Stimulated activated CD4-positive, alpha-beta T cell treated with anti-CD3 and anti-CD28 coated beads, TNF-alpha, amount 100 ng/mL, for 4 hours (primary cell): ENCODE results near the gene PADI3.
"Not testable (repeated sequence)": the region's sequence is repeated elsewhere in the genome, so short reads cannot be mapped to it uniquely, and the experiment has no call there.

Experiments
- DNase-seq, 3 experiments: peaks; one replicate each; pipeline ENCODE4 v3.0.0-alpha.2; 2020; ENCODE audit warnings: low read depth in 3 of 3

Gene PADI3

DNA sequence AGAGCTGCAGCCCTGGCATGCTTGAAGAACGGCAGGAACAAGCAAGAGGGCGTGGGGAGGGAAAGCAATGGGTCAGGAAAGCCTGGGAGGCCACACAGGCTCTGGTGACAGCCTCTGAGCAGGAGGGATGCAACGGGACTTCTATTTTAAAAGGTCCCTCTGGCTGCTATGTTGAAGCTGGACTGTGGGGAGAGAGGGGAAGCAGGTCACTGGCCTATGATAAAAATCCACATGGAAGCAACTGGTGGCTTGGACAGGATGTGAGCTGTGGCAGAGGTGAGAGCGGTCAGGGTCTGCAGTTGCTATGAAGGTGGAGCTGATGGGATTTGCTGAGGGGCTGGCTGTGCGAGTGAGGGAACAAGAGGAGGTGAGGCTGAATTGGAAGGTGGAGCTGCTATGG lies 32.8 kb upstream of the PADI3 start:
- DNase-seq = no peak

DNA sequence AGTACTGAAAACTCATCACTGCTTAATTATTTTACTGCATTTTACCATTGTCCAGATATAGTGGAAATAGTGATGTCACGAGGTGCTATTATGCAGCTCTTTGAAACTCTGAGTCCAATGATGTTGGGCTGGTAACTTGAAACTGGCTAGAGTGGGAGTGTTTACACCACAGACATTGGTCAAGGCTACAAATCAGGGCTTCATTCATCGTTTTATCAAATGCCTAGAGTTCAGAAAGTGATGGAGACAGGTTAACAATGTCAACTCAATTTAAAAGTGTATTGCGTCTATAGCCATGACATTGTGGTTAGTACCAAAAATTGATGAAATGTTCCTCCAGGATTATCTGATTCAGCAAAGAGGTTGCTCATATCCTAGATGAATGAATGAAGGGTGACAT lies 31.3 kb upstream of the PADI3 start:
- no peak for DNase-seq

DNA sequence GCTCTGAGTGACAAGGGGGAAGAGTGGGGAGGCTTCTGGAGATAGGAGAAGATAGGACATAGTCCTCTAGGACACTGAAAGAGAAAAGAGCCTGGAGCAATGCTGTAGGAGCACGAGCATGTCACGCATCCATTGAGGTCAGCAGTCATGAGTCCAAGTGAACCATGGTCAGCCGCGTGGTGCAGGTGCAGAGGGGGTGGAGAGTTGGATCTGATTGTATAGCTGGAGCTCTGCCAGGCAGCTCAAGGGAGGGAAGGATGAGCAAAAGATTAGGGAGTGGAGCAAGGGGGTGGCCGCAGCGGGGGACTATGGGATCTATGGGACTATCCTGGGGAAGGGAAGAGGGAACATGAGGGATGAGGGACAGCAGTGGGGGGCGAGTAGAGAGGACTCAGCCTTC lies 30.0 kb upstream of the PADI3 start:
- no peak for DNase-seq

DNA sequence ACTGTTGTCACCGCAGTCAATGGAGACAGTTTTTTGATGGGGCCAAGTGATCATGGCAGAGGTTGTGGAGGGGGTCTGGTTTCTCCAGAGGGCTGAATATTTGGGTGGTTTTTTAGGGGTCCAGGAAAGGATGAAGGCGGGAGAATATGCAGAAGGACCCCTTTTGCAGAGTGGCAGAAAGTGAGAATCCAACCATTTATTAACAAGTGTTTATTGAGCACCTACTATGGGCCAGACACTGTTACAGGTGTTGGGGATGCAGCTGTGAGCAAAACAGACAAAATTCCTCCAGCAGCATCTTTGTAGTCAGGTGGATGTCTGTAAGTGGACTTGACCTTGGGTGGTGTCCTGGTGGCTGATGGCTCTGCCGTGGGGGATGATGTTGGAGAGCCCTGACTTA lies 28.6 kb upstream of the PADI3 start:
- DNase-seq = no peak

DNA sequence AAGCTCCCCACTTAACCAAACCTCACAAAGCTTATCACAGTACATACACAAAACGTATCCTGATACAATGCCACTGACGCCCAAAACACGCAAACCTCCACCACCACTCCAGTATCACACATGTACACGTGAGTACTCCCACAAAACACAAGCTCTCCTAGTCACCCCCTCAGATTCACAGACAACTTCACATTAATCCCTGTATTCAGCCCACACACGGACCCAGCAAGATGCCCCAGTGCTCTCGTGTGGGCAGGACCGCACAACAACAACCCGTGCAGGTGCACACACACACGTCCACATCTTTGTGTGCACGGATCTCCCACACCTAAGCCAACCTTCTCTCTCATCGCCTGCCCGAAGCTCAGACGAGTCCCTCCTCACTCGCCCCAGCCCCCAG lies 26.3 kb upstream of the PADI3 start:
- no peak for DNase-seq

DNA sequence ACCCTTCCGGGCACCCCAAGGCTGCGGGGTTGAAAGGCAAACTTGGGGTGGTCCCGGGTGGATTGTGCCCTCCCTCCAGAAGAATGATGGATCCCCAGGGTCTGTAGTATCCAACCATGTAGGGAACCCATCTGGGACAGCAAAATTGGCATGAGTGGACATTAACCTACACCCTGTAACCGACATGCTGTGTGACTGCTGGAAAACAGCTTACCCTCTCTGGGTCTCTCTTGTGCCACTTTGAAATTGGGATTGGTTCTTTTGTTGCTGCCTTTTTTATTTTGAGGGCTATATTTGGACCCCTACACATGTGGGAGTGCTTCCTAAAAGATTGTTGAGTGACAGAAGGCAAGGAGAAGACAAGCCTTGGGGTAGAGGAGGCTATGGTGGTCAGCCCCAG lies 24.5 kb upstream of the PADI3 start:
- DNase-seq = no peak

DNA sequence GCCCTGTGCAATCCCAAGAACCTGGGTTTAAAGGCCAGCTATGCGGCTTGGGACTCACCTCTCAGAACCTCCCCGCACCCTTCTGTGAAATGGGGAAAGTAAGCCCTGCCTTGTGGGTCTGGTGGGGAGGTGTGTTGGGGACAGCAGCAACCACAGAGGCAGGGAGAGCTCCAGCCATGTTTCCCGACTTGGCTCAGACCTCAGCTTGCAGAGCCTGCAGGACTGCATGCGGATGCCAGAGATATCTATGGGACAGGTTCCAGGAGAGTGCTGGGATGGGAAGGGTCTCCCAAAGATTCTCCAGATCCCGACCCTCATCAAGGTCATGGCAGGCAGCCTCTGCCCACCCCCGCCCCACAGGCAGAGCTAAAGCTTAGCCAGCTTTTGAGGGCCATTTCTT lies 23.8 kb upstream of the PADI3 start:
- no peak for DNase-seq

DNA sequence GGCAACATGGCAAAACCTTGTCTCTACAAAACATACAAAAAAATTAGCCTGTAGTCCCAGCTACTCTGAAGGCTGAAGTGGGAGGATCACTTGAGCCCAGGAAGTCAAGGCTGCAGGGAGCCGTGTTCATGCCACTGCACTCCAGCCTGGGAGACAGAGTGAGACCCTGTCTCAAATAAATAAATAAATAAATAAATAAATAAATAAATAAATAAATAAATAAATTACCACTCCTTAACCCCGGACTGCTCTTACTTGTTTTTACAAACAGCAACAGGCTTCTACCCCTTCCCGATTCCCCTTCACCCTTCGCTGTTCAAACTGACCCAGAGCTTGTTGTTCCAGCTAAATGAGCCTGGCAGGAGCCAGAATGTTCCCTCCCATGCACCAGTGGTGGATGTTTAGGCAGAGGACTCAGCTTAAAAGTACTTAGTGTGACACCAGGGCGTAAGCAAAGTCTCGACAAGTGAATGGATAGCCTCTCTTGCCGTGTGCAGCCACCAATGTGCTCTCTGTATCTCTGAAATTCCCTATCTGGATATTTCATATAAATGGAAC lies 21.5 kb upstream of the PADI3 start:
- no peak for DNase-seq

DNA sequence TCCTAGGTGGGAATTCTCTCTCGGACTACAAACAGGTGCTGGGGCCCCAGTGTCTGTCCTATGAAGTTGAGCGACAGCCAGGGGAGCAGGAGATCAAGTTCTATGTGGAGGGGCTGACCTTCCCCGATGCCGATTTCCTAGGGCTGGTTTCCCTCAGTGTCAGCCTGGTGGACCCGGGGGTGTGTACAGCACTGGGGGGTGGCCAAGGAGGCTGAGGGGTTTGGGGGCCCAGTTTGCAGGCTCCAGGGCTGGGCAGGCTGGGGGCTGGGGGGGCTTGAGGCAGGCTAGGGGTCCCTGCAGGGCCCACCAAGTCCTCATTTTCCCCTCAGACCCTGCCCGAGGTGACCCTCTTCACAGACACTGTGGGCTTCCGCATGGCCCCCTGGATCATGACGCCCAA lies 20.3 kb upstream of the PADI3 start:
- DNase-seq = no peak

DNA sequence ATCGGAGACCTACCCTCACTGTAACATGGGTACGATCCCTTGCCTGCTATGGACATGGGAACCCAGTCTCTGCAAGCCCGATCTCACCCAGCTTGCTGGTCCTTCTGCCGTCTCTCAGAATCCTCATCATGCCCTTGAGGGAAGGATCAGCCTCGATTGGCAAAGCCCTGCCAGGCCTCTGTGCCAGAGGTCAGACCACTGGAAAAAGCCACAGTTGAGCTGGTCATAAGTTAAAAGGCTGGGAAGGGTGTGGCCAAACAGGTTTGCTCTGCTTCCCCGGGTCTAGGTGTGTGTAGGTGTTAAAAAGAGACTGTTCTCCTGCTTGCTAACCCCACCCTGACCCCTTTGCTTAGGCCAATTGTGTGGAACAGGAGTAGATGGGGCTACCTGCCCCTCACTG lies 19.5 kb upstream of the PADI3 start:
- DNase-seq = no peak

DNA sequence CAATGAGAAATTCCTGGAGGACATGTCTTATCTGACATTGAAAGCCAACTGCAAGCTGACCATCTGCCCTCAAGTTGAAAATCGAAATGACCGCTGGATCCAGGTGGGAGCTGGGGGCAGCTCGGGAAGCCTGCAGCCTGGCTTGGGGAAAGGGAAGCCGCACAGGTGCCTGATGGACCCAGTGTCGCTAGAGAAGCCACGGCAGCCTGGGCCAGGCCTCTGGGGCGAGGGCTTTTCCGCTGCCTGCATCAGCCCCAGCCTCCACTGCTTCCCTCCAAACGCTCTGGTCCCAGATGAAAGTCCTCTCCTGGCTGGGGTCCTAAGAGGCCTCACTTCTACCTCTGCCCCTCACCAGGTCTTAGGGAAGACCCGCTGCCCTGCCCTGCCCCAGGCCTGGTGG lies 18.8 kb upstream of the PADI3 start:
- DNase-seq = no peak

DNA sequence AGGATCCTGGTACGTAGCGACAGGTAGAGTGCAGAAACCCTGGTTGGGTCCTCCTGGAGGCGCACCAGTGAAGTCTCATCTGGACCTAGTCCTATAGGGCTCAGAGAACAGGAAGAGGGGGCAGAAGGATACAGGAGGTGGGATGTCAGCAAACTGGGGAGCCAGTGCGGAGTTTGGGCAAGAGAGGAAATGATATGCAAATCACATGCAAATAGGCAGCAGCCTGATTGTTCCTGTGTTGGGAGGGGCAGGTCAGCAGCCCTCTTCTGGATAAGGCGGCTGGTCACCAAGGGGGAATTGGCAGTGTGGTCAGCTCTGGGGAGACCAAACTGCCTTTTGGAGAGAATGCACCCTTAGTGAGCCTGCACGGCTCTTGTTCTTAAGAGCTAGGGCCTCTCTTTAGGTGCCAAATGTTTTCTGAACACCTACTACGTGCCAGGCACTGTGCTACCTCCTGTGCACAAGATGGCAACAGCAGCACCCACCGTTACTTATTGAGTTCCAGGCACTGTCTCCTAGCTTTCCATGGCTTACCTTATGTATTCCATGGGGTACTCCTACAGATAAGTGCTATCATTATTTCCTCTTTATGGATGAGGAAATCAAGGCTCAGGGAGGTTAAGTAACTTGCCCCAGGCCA lies 18.1 kb upstream of the PADI3 start:
- no peak for DNase-seq

DNA sequence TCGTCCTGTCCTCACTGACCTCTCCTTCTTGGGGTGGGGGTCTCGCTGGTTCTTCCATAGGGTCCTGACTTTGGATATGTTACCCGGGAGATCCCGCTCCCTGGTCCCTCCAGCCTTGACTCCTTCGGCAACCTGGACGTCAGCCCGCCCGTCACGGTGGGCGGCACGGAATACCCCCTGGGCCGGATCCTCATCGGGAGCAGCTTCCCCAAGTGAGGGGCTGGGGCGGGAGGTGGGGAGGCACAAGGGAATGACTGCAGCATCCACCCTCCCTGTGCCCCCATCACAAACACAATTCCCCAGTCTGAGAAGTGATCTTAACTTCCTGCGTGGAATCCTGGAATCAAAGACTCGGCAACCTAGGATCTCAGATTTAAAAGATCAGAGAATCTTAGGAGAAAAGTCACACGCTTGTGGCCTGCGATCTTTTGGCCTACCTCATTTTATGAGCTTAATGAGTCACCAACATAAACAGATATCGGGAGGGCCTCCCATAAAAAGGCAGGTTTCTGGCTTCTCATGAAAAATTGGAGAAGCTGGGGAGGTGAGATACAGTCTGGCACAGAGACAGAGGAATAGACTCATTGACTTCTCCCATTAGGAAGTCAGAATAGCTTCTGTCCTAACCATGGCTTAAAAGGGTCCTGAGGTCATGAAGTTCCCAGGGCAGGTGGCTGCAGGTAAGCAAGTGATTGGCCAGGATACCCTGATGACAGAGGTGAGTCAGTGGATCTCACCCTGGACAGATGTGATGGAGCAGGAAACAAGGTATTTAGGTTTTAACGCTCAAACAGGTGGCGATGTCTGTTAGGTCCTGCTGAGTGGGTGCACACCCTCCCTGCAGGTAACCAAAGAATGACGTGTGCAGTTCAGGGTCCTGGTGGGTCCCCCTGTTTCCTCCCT lies 15.9 kb upstream of the PADI3 start:
- no peak for DNase-seq

DNA sequence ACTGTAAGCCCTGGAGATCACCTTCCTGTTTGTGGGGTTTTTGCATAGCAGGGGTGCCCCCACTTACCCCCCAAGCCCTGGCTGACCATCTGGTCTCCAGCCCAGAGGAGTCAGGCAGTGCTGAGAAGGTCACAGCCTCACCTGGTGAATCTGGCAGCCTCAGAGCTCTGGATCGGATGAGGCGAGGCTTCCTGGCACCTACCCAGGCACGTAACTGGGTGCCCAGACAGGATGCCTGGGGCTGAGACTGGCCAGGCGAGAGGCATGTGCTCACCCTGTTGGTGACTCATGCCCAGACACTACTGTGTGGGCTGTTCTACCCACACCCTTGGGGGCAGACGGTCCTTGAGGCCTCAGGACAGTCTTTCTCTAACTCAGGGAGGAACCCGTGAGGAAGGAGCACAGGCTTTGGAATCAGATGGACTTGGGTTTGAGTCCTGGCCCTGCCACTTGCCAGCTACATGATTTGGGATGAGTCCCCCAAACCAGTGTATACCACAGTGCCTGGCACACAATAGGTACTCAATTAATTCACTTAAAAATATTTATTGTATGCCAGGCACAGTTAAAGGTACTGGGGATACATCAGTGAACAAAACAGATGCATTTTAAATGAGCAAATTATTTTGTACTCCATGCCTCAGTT lies 15.1 kb upstream of the PADI3 start:
- no peak for DNase-seq

DNA sequence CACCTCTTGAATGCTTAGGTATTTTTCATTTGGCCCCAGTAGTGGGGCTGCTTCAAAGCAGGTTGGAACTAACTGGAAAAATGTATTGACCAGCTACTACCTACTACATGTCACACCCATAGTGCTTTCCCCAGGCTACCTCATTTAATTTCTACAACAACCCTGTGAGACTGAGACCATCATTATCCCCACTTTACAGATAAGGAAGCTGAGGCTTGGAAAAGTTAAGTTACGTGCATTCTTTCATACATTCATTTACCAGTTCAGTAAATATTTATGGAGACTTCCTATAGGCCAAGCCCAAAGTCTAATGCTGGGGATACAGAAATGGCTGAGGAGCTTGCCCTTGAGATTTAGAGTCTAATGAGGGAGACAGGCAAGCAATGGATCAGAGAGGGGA lies 14.5 kb upstream of the PADI3 start:
- DNase-seq = no peak

DNA sequence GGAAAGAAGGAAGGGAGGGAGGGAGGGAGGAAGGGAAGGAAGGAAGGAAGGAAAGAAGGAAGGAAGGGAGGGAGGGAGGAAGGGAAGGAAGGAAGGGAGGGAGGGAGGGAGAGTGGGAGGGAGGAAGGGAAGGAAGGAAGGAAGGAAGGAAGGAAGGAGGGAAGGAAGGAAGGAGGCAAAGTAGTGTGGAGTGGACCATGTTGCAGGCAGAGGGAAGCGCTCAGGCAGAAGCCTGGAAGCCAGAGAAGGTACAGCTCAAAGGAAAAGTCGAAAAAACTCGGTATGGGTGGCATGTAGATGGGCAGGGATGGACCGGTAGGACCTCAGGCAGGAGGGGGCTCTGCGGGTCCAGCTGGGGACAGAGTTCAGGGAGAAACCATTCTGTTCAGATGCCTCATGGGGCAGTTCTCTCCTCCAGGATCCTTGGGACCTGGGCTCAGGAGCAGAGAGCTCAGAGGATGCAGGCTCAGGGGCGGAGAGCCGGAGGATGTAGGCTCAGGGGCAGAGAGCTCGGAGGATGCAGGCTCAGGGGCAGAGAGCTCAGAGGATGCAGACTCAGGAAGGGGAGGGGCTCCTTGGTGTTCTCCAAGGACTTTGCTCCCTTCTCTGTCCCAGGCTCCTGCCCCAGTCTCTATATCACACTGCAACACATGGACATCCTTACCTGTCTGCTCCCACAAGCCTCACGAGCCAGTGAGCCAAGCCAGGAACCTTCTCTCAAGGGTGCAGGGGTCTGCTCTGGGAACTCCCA lies 13.6 kb upstream of the PADI3 start:
- DNase-seq = no peak

DNA sequence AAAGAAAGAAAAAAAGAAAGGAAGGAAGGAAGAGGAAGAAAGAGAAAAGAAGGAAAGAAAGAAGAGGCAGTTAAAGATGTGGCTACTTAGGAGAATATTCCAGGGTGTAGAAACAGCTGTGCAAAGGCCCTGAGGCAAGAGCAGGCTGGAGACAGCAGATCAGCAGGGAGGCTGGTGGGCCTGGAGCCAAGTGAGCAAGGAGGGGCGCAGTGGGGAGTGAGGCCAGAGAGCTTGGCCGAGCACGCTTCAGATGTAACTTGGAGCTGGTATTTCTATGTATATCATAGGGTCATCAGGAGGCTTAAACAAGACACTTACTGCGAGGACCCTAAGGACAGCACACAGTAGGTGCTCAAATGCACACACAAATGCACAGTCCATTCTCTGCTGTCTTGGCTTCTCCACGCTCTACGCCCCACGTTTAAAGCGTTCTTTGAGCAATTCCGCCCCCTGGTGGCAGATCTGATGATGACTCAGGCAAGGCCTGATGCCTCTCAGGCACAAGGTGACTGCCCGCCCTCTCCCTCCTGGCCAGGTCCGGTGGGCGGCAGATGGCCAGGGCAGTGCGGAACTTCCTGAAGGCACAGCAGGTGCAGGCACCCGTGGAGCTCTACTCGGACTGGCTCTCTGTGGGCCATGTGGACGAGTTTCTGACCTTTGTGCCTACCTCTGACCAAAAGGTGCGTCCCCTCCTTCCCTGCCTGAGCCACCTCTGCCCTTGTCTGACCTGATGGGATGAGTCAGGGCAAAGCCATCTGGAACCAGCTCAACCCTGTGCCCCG lies 11.9 kb upstream of the PADI3 start:
- DNase-seq = peak; percentile 63 to 86 (median 86)

DNA sequence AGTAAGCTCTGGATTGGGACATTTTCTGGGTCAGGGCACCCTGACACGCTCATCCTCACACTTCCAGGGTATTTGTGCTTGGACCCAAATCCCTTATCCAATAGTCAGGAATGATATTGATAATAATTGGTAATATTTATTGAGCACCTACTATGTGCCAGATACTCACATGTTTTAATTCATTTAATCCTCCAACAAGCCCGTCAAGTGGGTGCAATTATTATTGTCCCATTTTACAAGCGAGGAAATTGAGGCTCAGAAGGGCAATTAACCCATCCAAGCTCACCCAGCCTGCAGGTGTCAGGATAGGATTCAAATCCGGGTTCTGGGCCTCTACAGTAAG lies 11.4 kb upstream of the PADI3 start:
- DNase-seq = no peak

DNA sequence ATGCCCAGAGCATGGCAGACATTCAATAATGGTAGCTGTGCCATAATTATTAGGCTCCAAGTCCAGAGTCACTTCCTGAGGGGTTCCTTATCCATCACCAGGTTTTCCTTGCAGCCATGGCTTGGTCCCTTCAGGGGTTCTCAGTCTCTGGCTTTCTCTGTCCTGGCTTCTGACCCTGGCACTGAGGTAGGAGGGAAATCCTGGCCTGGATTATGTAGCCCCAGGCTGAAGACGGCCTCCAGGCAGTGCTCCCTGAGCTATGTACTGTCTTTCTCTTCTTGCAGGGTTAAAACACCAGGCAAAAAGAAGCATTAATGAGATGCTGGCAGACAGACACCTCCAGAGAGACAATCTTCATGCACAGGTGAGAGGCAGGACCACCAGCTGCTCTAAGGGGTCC lies 9.5 kb upstream of the PADI3 start:
- no peak for DNase-seq

DNA sequence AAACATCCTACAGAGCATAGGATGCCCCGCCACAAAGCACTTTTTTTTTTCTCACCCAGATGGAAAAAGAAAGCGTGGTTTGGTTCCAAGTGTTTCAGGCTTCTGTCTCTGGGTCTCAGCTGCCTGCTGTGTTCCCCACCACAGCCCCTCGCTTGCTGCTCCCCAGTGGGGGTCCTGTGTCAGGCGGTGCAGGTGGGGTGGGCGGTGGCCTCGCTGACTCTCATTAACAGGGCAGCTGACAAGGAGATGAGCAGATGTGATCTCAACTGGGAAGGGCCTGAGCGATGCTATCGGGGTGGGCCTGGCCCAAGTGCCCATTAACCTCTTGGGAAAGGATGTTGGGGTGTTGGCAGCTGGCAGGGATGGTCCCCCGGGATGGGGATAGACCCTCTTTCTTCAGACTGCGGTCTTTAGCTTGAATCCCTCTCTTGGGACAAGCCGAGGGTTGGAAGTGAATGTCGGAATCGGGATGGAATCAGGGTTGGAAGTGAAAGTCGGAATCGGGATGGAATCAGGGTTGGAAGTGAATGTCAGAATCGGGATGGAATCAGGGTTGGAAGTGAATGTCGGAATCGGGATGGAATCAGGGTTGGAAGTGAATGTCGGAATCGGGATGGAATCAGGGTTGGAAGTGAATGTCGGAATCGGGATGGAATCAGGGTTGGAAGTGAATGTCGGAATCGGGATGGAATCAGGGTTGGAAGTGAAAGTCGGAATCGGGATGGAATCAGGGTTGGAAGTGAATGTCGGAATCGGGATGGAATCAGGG lies 7.7 kb upstream of the PADI3 start:
- not testable (repeated sequence) for DNase-seq

DNA sequence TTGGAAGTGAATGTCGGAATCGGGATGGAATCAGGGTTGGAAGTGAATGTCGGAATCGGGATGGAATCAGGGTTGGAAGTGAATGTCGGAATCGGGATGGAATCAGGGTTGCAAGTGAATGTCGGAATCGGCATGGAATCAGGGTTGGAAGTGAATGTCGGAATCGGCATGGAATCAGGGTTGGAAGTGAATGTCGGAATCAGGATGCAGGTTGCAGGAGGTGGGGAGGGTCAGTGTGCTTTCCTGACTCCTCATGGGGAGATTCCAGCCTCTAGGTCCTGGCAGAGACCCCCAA lies 7.2 kb upstream of the PADI3 start:
- DNase-seq = not testable (repeated sequence)
